ENCODE results near the gene SLC39A11. TPM values are rescaled to one million over a fixed set of nuclear protein-coding genes. Genes with fewer than 3 reads are reported as not detected.
"Not testable (repeated sequence)": the region's sequence is repeated elsewhere in the genome, so short reads cannot be mapped to it uniquely, and the experiment has no call there.

Gene SLC39A11
- 10.0 and 18.3 TPM in 2 replicates for total RNA-seq (2014; rRNA removed; shearing (Covaris generic))

- DNase-seq (ENCODE audit: low read depth), result peak; percentile 98
Measured at GRCh38 chr17:73092523-73093135, at the start of gene SLC39A11. SLC39A11 (minus strand) TSS chr17:73092688; CDS start chr17:73088764, 3,924 bp downstream.

DNA sequence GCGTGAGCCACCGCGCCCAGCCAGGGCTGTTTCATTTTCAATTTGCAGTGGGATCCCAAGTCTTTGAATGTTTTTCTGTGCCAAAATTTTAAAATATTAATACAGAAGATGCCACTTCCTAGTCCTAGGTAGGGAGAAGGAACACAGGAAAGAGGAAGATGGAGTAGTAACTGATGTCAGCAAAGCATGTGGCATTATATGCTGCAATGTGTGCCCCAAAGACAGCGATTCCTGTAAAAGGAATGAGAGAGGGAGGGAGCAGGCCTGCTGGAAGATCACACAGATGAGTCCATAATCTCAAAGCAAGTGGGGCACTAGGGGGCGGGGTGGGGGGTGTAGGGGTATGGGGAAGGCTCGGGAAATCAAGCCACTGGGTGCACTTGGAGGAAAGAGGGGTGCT lies 48.9 kb upstream of the SLC39A11 start:
- no peak for DNase-seq (ENCODE audit: low read depth)

DNA sequence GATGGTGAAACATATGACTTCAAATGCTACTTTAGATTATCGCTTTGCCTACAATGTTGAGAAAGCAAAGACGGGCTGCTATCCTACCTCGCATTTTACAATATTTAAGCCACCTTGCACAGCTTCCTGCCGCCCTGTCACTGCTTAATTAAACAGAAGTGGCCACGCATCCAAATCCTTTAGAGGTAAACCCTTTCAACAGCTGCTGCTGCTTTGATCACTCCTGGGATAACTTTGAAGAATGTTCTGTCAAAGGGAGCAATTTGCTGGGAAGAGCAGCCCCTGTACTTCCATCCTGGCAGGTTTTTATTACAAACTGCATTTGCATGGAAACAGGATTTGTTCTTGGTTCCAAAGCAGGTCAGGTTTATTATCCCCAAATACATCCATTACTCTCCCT lies 48.1 kb upstream of the SLC39A11 start:
- no peak for DNase-seq (ENCODE audit: low read depth)

DNA sequence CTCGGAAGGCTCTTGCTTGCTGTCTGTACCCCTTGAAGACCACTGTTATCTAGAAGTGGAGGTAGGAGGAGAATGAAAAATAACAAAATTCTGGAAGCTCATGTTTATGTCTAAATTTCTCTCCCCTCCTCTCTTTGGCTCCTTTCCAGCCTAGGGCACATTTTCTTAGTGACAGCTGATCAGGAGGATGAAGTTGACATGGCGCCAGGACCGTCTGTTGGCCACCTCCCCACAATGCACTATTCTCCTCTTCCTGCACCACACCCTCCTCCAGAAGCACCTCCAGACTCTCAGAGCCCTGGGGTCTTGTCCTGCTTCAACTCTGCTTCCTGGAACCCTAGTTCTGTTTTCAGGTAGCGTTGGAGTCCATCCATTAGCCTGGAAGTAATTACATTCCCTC lies 46.8 kb upstream of the SLC39A11 start:
- DNase-seq (ENCODE audit: low read depth), result no peak

- DNase-seq (ENCODE audit: low read depth), result no peak
Measured at GRCh38 chr17:73138541-73139138, 46.2 kb upstream of the SLC39A11 start.

- DNase-seq (ENCODE audit: low read depth), result no peak
Measured at GRCh38 chr17:73137376-73137775, 44.9 kb upstream of the SLC39A11 start.

- DNase-seq (ENCODE audit: low read depth), result no peak
Measured at GRCh38 chr17:73135766-73136165, 43.3 kb upstream of the SLC39A11 start.

DNA sequence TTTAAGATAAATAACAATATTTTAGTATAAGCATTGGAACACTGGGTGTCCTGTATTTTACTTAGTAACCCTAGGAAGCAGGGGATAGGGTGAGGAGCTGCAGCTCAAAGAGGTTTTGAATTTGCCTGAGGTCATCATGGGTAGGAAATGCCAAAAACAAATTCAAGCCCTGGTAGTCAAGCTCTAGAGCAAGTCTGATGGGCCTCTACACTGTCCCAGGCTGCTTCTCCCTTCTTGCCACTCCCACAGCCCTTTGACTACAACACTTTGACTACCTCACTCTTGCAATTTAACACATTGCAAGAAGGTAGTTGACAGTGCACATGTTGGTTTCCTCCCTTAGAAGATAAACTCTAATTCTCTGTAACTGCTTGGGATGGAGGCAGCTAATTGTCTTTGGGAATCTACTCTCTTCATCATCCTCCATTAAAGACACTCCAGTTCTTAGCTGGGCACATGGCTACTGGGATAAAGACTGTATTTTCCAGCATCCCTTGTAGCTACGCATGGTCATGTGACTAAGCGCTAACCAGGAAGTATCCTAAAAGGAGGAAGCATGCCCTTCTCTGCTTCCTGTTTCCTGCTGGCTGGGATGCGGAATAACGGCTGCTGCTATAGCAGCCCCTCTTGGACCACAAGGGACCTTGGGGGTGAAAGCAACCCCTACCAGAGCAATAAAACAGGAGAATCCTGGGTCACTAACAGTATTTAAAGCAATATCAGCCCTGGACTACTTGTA lies 41.6 kb upstream of the SLC39A11 start:
- DNase-seq (ENCODE audit: low read depth), result no peak

GRCh38 chr17:73132085-73132492 lies 39.6 kb upstream of the SLC39A11 start:
- DNase-seq (ENCODE audit: low read depth), result no peak

DNA sequence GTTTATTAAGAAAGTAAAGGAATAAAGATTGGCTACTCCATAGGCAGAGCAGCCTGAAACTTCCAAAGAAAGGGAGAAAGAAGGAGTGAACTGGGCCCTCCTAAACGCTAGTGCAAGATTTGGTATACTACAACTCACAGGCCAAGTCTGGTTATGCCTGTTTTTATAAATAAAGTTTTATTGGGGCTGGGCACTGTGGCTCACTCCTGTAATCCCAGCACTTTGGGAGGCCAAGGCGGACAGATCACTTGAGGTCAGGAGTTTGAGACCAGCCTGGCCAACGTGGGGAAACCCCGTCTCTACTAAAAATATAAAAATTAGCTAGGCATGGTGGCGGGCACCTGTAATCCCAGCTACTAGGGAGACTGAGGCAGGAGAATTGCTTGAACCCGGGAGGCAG lies 39.0 kb upstream of the SLC39A11 start:
- DNase-seq (ENCODE audit: low read depth), result not testable (repeated sequence)

GRCh38 chr17:73130977-73131376 lies 38.5 kb upstream of the SLC39A11 start:
- DNase-seq (ENCODE audit: low read depth), result no peak

DNA sequence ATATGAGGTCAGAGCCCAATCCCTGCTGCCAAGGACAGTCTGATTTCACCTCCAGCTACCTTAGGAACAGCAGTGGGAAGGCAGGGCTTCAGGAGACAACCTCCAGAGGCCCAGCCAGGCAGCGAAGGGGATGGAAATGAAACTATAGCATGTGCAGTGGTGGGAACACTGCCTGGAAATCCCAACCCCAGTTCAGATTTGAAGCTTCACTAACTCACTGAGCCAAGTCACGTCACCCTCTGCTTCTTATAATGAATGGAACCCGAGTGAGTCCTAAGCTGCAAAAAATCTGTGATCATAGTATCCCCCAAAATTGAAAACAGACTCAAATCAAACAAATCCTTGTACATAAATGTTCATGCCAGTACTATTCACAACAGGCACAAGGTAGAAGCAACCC lies 36.0 kb upstream of the SLC39A11 start:
- no peak for DNase-seq (ENCODE audit: low read depth)

DNA sequence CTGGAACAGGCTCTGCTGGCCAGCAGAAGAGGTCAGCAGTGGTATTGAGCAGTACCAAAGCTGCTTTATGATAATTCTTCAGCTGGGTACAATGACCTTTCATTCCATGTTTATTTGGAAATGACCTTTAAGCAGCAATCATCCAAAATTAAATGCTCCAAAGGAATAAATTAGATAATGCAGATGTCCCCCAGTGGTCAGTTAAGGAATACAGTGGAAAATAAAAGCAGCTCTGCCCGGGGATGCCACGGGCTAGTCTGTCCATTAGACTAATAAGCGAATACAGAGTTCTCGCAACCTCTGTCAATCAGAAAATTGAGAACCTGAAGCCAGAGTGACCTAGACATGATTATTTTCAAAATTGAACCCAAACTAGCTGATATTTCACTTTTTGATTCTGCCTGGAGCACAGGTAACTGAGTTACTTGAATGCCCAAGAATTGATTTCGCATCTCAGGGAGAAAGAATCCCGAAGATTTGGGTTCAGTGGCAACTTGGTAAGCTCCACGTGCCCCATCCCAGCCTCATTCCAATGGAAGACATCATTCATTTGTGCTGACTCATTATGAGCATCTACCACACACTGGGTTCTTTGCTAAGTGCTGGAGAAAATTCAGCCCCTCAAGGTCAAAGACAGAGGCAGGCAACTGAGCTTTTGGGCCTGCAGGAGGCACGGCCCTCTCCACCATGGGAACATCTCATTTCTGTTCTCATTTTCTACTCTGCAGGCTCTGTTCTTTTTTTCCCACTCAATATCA lies 34.4 kb upstream of the SLC39A11 start:
- DNase-seq (ENCODE audit: low read depth), result peak; percentile 22

- DNase-seq (ENCODE audit: low read depth), result no peak
Measured at GRCh38 chr17:73123606-73124320, 31.3 kb upstream of the SLC39A11 start.

- DNase-seq (ENCODE audit: low read depth), result no peak
Measured at GRCh38 chr17:73122953-73123605, 30.6 kb upstream of the SLC39A11 start.

DNA sequence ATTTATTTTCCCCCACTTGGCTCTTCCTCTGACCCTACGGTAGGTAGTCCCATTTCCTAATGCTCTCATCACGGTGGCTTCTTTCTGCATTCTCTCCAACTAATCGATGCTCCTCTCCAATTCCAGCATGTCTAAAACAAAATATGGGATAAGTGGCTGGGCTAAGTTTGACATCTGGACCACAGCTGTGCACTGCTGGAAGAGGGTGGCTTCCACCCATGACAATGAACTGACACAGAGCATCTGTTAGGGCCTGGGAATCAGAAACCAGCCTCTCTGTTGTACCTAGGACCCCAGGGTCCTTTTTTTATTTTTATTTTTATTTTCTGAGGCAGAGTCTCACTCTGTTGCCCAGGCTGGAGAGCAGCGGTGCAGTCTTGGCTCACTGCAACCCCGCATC lies 29.0 kb upstream of the SLC39A11 start:
- no peak for DNase-seq (ENCODE audit: low read depth)

GRCh38 chr17:73119631-73120030 lies 27.1 kb upstream of the SLC39A11 start:
- peak; percentile 20 for DNase-seq (ENCODE audit: low read depth)

- DNase-seq (ENCODE audit: low read depth), result no peak
Measured at GRCh38 chr17:73118951-73119391, 26.5 kb upstream of the SLC39A11 start.

DNA sequence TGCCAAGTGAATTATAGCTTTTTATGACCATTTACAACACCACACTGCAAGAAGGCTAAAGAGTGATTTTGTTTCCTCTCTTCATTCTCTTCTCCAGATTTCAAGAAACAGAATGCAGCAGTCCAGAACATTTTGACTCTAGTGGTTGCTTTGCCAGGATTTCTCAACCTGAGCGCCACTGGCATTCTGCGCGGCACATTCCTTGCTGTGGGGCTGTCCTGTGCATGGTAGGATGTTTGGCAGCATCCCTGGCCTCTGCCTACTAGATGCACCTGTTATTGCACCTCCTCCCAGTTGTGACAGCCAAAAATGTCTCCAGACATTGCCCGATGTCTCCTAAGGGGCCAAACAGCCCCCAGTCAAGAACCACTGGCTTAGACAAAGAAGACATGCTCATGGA lies 25.7 kb upstream of the SLC39A11 start:
- DNase-seq (ENCODE audit: low read depth), result no peak

- DNase-seq (ENCODE audit: low read depth), result no peak
Measured at GRCh38 chr17:73112246-73112645, 19.8 kb upstream of the SLC39A11 start.

DNA sequence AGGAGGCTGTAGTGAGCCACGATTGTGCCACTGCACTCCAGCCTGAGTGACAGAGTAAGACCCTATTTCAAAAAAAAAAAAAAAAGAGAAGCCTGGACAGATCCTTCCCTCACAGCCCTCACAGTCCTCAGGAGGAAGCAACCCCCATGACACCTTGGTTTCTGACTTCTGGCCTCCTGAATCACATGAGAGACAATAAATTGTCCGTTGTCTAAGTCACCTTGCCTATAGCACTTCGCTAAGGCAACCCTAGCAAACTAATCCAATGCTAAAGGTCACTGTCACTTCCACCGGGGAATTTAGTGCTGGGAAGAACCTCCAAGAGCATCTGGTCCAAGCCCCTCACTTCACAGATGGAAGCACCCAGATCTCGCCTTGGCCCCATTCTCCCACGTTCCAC lies 18.9 kb upstream of the SLC39A11 start:
- DNase-seq (ENCODE audit: low read depth), result no peak

All from Daoy (cell line).